Activated T-cell treated with anti-CD3 and anti-CD28 coated beads, Interleukin-2, amount 50 U/mL, for 1 hour (primary cell): ENCODE data around the gene VCL.

ENCODE experiments used
- DNase-seq: peaks from one replicate; pipeline ENCODE4 v3.0.0-alpha.2; 2020

The VCL gene

GRCh38 chr10:74079028-74079935, 81.4 kb downstream of the VCL start:
- no peak for DNase-seq

DNA sequence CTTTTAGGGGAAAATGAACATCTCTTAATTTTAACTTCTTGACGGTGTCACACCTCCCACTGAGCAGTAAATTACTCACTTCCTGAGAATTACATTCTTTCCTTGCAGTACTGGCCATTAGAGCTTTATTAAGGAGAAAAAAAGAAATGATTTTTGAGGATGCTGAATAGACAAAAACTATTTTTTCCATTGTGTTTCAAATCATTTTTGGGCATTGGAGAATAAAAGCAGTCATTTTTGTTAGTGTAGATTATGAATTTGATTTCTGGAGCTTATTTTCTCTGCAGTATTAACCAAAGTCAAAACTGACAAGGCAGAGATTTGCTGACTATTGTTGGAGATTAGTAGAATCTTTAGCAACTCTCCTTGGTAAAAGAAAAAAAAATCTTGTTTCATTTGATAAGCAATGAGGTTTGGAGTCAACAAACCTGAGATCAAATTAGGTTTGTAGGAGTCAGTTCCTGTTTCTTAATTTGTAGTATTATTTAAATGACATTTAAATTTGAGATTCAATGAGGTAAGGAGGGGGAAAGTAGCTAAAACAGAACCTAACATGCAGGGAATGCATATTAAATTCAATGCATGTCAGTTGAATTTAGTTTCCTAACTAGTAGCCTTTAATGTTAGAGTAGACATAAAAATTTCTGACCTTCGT, 82.1 kb downstream of the VCL start:
- no peak for DNase-seq

DNA sequence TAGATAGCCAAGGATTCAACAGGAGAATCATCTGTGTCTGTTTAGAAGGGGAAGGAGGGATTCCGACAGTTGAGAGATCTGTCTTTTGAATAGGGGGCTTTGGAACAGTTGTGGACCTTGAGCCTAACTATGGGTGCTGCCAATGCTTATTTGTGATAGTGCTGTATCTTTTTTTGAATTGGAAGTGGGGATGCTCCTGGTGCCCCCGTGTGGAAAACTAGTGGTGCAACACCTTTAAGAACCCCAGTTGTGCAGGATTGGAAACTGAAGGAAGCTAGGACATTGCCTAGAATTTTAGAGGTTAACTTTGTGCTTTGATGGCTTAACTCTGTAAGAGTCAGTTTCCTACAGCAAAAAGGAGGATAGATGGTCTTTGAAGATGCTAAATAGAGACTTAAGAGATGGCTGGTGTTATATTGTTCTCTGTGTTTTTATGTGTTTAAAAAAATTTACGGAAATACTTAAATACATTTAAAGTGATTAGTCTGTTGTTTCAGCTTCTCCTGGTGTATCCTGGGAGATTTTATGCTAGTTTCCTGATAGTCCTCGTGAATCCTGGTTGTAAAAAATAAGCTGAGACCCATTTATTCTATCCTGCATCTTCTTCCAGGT, 83.4 kb downstream of the VCL start:
- no peak for DNase-seq

DNA sequence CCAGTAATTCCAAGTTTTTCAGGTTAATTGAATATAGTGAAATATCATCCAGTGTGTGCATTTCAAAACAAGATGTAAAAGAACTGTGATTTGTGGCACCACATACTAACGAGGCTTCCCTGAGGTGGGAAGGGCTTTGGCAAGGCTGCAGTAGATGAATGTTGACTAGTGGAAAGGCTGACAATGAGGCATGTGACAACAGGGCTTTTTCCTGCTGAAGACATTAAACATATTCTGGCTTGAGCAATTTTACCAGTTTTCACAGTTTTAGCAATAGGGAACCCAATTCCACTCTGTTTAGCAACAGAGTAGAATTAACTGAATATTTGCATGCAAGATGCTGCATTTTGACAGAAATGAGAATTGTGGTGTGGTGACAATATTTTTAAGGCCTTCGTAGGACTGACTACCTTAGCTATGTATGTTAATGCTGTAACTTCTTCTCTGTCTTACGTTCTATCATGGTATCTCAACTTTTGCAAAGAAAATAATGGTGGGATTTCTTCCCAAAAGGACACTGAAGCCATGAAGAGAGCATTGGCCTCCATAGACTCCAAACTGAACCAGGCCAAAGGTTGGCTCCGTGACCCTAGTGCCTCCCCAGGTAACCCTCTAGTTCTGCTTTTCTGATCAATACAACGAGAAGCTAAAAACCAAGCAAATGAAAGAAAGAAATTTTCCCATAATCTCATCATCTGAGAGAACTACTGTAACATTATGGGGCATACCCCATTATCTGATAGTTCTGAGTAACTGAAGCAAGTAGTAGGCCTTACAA, 84.2 kb downstream of the VCL start:
- DNase-seq = no peak

DNA sequence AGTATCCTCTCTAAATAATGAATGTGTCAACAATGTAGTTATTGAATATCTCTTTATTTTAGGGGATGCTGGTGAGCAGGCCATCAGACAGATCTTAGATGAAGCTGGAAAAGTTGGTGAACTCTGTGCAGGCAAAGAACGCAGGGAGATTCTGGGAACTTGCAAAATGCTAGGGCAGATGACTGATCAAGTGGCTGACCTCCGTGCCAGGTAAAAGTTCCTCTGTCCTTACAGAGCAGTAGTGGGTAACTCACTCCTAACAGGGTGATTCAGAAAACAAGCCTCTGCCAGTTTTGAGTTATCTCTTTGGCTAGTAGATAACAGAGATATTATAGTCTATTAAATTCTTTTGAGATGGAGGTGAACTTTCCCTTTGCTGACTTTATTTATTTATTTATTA, 85.4 kb downstream of the VCL start:
- no peak for DNase-seq

GRCh38 chr10:74084955-74085354, 87.0 kb downstream of the VCL start:
- no peak for DNase-seq

- no peak for DNase-seq
Observed at GRCh38 chr10:74086317-74086716, 88.4 kb downstream of the VCL start.

- DNase-seq = no peak
Observed at GRCh38 chr10:74088722-74089121, 90.8 kb downstream of the VCL start.

DNA sequence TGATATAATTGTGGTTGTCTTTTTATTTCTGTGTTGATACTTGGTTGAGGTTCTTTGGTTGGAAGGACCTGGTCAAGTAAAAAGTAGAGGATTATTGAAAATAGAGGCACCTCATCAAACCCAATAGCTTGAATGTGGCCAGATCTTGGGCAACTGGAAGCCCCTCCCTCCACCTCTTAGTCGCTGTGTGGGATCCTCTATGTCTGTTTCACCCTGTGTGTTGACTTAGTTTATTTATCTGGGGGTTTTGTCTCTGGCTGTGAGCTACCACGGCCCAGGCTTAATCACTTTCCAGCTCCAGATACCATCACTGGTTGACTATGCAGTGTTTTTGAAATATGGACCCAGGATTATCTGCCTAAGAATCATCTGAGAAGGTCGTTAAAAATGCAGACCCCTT, 94.5 kb downstream of the VCL start:
- DNase-seq = no peak

DNA sequence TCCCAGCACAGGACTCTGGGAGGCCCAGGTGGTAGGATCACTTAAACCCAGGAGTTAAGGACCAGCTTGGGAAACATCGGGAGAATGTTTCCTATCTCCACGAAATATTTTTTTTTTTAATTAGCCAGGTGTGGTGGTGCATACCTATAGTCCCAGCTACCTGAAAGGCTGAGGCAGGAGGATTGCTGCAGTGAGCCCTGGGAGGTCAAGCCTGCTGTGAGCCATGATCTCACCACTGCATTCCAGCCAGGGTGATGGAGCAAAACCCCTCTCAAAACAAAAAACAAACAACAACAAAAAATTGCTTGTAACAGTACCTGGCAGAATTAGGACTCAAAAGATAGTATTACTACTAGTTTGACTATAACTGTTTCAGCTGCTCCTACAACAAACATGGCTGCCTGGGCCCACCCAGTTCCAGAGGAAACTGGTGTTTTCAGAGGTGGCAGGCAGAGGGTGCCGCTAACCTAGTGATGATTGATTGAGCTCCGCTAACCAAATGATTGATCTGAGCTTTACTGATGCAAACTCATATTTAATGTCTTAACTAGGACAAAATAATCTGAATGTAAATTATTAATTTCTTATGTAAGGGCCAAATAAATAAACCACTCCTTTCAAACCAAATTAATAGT, 95.7 kb downstream of the VCL start:
- DNase-seq = no peak

GRCh38 chr10:74094231-74094630, 96.3 kb downstream of the VCL start:
- DNase-seq = no peak

- DNase-seq = no peak
Observed at GRCh38 chr10:74096777-74097176, 98.9 kb downstream of the VCL start.

GRCh38 chr10:74097776-74098175, 99.9 kb downstream of the VCL start:
- no peak for DNase-seq

DNA sequence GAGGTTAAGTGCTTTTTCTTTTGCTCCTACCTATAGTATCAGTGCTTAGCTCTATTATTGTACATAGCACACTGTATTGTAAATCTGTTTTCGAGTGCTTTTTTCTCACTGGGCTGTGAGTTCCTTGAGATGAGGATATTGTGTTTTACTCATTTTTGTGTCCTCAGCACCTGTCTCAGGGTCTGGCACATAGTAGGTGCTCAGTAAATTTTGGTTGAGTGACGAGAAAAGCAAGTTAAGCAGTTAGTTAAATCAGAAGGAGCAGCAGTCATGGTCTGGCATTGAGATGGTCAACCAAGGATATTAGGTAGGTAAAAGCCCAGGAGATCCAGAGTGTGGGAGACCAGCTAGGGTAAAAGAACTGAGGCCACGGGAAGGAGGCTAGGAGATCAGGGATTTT, 101.5 kb downstream of the VCL start:
- no peak for DNase-seq

- no peak for DNase-seq
Observed at GRCh38 chr10:74099836-74100235, 101.9 kb downstream of the VCL start.

GRCh38 chr10:74103560-74104258, 105.8 kb downstream of the VCL start:
- DNase-seq = no peak

- no peak for DNase-seq
Observed at GRCh38 chr10:74104480-74104879, 106.6 kb downstream of the VCL start.

DNA sequence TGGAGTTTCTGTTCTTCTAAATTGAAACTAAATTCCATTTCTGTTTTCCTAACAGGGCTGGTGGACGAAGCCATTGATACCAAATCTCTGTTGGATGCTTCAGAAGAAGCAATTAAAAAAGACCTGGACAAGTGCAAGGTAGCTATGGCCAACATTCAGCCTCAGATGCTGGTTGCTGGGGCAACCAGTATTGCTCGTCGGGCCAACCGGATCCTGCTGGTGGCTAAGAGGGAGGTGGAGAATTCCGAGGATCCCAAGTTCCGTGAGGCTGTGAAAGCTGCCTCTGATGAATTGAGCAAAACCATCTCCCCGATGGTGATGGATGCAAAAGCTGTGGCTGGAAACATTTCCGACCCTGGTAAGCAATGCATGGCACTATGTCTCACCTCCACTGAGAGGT, 107.1 kb downstream of the VCL start:
- no peak for DNase-seq

DNA sequence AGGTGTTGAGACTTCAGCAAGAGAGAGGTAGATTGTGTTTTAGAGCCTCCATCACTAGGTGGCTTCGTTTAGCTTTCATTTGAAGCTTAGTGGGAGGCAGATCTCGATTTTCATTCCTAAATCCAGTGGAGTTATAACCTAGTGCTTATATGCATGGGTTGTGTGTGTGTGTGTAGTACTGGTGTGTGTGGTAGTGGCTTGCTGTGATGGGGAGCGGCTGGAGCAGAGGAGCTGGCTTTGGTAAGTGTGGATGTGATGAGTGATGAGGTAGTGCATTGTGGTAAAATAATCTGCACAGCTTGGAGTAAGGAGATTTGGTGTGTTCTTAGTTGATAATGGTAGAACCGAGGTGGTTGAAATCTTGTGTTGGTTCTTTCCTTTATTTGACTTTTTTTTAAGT, 109.5 kb downstream of the VCL start:
- DNase-seq = no peak

- DNase-seq = no peak
Observed at GRCh38 chr10:74109452-74109851, 111.5 kb downstream of the VCL start.

- DNase-seq = no peak
Observed at GRCh38 chr10:74110120-74110519, 112.2 kb downstream of the VCL start.

DNA sequence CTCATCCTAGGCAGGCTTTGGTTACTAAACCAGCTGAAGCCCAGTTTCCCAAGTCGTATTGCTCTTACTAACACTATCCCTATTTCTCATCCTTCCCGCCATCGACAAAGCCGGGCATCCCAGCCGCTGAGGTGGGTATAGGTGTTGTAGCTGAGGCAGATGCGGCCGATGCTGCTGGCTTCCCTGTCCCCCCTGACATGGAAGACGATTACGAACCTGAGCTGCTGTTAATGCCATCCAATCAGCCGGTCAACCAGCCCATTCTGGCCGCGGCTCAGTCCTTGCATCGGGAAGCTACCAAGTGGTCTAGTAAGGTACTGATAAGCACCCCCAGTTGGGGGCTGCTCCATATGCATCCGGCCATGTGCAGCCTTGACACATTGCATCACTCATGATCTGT, 113.9 kb downstream of the VCL start:
- DNase-seq = no peak
